NB4 (cell line): Measurements from ENCODE around the gene PLCD1.

Source experiments
- POLR2A ChIP-seq: IDR thresholded peaks from 2 replicates; pipeline ENCODE4 v1.6.1; 2011; ENCODE audit warnings: mild to moderate bottlenecking; ENCODE audit not compliant: insufficient read length; ENCODE audit errors: extremely low read depth
- TF ChIP-seq, protein P1 (sequence below): IDR thresholded peaks from one replicate; pipeline ENCODE4 v1.5.1; 2012; ENCODE audit warnings: low read depth, low read length

- TF ChIP-seq POLR2A = no peak
- TF ChIP-seq, protein P1, sequence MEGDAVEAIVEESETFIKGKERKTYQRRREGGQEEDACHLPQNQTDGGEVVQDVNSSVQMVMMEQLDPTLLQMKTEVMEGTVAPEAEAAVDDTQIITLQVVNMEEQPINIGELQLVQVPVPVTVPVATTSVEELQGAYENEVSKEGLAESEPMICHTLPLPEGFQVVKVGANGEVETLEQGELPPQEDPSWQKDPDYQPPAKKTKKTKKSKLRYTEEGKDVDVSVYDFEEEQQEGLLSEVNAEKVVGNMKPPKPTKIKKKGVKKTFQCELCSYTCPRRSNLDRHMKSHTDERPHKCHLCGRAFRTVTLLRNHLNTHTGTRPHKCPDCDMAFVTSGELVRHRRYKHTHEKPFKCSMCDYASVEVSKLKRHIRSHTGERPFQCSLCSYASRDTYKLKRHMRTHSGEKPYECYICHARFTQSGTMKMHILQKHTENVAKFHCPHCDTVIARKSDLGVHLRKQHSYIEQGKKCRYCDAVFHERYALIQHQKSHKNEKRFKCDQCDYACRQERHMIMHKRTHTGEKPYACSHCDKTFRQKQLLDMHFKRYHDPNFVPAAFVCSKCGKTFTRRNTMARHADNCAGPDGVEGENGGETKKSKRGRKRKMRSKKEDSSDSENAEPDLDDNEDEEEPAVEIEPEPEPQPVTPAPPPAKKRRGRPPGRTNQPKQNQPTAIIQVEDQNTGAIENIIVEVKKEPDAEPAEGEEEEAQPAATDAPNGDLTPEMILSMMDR = no peak
Observed at GRCh38 chr3:38007754-38008090, 21.7 kb downstream of the PLCD1 start.
